NCI-H2196 treated with DMSO at 0.1 percent for 48 hours (cell line): ENCODE data around the gene MMEL1.
"Not testable (repeated sequence)": the region's sequence is repeated elsewhere in the genome, so short reads cannot be mapped to it uniquely, and the experiment has no call there.

ENCODE experiments used
- DNase-seq: peaks from one replicate; lab custom pipeline; 2025; ENCODE audit not compliant: unreplicated experiment; lab: John Stamatoyannopoulos, UW

MMEL1 gene

DNA sequence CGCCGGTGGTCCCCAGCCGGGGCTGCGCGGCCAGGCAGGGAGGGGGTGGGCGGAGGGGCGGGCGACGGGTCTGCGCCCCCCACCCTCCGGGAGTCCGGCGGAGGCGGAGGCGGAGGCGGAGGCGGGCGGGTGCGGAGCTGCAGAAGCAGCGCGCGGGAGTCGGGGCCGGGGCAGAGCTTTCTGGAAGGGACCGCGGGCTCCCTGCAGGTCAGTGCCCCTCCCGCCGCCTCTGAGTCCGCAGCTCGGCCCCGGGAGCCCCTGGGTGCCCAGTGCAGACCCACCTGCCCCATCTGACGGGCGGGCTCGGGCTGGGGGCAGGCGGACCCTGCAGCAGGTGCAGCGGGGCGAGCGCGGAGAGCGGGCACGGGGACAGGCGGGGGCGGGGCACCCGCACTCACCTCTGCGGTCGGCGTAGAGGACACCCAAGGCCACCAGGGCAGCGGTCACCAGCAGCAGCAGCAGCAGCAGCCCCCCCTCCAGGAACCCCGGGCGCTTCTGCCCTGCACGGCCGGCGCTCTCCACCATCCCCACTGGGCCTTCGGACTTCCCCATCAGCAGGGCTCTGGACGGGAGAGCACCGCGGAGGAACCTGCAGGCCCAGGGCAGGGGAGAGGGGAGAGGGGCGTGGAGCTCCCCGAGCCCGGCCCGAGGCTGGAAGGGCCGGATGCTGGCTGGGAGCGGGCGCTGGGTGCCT lies 3.7 kb downstream of the MMEL1 start:
- DNase-seq: no peak

DNA sequence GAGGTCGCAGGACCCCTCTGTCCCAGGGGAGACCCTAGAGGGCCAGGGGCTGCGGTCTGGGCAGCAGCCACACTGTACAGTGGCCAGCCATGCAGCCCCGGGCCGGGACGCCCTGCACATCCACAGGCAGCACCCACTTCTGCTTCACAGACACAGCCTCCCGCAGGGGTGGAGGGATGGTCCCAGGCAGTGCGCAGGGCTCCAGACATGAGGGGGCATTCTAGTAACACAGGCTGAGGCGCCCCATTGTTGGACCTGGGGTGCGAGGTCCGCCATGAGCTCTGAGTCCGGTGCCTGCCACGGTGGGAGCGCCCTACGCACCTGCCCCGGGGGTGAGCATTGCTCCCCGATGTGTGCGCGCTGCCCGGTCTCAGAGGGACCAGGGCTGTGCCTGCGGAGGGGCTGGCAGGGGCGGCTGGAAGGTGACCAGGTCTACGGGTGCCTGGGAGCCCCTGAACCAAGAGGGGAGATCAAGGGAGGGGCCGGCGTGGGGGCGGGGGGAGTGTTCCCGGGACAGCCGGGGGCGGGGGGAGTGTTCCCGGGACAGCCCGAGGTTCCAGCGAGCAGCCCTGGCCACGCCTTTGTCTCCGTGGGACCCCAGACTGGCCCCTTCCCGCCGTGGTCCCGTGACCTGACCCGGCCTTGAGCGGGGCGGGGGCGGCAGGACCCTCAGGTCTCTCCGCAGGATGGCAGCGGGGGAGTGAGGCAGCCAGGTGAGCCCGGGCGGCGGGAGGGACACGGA lies 4.5 kb downstream of the MMEL1 start:
- DNase-seq: no peak

DNA sequence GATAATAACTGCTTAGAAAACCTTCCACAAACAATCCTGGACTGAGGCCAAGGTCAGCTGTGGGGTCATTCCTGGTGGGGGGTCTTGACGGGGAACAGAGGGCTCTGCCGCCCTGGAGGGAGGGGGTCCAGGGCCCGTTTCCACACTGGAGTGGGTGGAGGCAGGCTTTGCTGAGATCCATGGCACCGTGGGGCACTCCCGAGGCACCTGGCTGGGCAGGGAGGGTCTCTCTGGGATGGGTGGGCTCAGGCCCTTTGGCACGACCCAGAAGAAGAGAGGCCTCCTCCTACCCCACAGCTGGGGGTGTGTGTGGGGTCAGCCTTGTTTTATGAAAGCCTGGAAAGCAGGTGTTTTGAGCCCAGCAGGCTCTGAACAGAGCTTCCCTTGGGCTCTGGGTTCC lies 5.1 kb downstream of the MMEL1 start:
- DNase-seq: no peak

DNA sequence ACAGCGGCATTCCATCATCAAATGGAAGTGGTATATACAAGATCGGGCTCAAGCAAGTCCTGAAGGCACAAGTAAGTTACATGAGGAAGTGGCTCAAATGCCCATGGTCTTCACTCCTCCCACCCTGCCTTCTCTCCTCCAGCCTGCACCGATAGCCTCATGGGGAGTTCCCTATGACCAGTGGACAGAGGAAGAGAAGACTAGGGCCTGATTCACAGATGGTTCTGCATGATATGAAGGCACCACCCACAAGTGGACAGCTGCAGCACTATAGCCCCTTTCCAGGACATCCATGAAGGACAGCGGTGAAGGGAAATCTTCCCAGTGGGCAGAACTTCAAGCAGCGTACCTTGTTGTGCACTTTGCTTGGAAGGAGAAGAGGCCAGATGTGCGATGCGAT lies 7.1 kb downstream of the MMEL1 start:
- DNase-seq: not testable (repeated sequence)

DNA sequence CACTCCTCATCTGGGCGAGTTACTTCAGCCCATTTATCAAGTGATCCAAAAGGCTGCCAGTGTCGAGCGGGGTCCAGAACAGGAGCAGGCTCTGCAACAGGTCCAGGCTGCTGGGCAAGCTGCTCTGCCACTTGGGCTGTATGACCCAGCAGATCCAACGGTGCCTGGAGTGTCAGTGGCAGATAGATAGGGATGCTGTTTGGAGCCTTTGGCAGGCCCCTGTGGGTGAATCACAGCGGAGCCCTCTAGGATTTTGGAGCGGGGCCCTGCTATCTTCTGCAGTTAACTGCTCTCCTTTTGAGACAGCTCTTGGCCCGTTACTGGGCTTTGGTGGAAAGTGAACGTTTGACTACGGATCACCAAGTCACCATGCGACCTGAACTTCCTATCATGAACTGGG lies 7.5 kb downstream of the MMEL1 start:
- no peak for DNase-seq

DNA sequence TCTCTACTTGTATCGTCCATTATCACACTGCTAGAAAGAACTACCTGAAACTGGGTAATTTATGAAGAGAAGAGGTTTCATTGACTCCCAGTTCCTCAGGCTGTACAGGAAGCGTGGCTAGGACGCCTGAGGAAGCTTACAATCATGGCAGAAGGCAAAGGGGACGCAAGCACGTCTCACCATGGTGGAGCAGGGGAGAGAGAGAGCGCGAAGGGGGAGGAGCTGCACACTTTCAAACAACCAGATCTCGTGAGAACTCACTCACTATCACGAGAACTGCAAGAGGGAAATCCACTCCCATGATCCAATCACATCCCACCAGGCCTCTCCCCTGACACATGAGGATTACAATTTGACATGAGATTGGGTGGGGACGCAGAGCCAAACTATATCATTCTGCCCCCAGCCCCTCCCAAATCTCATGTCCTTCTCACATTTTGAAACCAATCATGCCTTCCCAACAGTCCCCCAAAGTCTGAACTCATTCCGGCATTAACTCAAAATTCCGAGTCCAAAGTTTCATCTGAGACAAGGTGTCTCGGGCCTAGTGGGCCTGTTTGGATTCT lies 8.0 kb downstream of the MMEL1 start:
- no peak for DNase-seq

DNA sequence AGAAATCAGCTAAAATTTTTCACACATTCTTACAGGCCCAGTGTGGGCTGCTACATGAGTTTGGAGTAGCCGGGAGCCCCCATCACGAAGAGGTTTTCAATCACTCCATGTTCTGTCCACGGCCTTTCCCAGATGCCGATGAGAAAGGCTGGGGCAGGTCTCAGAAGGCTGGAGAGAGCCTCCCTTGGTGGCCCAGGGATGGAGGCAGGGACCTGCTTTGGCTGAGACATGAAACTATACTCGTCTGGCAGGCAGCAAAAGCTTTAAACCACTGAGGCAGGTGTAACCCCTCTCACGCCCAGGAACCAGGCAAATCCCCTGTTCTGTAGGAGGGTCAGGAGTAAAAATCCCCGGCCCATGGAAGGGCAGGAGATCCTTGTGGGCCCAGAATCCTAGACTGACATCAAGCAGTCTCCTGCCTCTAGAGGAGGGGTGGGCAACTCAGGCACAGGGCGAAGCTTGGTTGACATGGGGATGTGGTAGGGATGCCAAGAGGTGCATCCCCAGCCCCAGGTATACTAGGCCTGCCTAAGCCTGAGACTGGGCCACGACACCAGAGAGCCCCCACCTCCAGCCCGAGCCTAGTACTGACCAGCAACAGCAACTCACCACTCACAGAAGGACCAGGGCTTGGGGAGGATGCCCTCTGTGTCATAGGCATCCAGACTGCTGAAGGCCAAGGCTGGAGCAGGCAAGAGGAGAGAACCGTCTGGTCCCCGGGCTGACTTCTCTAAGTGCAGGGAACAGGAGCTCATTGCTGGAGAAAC lies 9.1 kb downstream of the MMEL1 start:
- DNase-seq: no peak

DNA sequence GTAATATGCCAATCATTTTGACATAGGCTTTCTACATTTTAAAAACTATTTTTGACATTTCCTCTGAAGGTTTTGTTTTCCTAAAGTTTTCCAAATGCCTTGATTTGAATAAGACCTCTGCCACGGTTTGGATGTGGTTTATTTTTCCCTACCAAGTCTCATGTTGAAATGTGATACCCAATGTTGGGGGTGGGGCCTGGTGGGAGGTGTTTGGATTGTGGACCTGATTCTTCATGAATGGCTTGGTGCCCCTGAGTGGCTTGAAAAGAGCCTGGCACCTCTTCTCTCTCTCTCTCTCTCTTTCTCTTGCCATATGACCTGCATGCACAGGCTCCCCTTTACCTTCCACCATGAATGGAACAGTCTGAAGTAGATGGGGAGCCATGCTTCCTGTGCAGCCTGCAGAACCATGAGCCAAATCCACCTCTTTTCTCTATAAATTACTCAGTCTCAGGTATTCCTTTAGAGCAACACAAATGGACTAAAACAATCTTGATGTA lies 14.8 kb downstream of the MMEL1 start:
- no peak for DNase-seq

DNA sequence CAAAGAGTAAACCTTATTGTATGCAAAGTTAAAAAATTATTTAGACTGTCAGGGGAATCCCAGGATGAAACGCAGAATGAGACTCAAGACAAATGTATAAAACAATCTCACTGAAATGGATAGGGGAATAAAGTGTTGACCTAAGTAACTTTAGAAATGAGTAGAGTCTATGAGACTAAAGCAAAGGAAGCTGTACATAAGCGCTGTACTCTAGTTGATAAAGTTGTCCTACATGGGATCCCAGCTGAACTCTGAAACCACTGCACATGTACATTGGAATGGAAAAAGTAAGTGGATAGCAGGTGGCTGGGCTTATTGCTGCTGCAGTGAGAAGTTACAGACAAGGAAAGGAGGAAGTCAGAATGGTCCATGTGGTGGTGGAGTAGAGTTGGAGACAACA lies 18.7 kb downstream of the MMEL1 start:
- DNase-seq: no peak

DNA sequence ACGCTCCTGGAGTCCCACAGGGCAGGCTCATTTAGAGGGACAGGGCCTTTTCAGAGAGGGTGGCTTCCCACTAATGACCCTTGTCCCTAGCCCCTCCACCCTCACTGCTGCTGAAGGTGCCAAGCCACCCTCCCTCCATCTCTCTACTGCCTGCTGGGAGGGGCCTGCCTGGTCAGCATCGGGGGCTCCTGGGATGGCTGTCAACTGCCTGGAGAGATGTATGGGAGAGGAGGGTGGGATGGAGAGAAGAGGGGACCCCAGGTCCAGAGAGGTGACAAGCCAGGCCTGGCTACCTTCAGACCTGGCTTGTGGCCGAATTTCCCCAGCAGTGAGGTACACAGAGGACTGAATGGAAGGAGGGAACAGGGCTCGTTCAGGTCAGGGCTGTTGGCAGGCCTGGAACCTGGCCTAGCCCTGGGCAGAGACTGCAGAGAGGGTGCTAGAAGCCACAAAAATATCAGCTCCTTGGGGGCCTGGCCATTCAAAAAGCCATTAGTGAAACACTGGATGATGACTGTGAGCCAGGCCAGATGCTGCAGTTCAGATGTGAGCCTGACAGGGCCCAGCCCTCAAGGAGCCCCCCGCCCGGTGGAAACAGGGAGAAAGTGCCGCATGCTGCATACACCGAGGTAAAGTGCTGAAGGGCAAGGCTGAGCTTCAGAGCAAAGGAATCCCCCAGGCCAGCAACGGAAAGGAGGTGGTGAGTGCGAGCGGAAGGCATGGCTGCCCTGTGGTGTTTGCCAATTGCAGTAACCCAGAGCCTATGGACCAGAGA lies 20.0 kb downstream of the MMEL1 start:
- DNase-seq: no peak

DNA sequence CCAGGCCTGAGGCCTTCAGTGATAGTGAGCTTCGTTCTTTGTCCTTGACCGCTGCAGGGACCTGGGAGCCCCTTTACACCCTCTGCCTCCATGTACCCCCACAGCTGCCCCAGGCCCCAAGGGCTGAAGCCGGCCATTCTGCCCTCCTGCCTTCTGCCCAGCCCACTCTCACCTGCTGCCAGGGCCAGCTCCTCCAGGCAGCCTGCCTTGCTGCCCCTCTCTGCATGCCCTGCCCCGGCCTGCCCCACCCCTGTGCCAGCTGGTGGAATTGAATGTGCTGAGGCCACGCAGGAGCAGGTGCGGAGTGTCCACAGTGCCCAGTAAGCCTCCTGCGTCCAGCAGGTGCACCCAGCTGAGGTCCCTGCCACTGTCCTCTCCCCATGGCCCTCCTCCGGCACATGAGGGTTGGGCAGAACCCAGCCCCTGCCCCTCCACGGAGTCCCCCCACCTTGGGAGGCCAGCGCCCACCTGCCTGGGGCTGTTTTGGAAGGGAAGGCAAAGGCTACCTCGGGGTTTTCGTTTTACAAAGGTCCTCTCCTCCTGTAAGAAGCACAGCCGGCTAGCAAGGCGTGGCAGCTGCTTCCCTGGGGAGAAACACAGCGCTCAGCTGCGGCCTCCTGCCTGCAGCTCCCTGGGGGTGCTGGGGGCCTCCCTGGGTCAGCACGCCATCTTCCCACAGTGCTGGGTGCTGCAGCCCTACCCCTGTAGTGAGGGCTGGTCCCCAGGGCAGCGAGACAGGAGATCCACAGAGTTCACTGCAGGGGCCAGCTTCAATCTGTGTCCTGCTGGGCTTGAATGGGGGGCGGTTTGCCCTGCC lies 21.0 kb downstream of the MMEL1 start:
- no peak for DNase-seq

DNA sequence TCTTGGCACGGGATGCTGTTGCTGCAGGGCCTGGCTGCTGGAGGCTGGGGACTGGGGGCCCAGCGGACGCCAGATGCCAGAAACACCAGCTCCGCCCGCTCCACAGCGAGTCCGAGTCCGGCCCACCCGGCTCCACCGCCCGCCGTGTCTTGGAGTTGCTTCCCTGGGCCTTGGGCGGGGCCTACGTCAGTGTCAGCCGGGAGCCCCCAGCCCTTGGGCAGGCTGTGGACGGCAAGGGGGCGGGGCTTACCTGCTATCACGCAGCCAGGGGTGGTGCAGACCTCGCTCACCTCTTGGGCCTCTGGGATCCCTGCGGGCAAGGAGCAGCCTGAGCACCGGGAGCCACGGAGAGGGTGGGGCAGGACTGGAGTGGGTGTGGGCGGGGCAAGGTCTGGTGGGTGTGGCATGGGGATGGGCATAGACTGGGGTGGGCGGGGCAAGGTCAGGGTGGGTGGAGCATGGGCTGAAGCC lies 21.8 kb downstream of the MMEL1 start:
- no peak for DNase-seq

DNA sequence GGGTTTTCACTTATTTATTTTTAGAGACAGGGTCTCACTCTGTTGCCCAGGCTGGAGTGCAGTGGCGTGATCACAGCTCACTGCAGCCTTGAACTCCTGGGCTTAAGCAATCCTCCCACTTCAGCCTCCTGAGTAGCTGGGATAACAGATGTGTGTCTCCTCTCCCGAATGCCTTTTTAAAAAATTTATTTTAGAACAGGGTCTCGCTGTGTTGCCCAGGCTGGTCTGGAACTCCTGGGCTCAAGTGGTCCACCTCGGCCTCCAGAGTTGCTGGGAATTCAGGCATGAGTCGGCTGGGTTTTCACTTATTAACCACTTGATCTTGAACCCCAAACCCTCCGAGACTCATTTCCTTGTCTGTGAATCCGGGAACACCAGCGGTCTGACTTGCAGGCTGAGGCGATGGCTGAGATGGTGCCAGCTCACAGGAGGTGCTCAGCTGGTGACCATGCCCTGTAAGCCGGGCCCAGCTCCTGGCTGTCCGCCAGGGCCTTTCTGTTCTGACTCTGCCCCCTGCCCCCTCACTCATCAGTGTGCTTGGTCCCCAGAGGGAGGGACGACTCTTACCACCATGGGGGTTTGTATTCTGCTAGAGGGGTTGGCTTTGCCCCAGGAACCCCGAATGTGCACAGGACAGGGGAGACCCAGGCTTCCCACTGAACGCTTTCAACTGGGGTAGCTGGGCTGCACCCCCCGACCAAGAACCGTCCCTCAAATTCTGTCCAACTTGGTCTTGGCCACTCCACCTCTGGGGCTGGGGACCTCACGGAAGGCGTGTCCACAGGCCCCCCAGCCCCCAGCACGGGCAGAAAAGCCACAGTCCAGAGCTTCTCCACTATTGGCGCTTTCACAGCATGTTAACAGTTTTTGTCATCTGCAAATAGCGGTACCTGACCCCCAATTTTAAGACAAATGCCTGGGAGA lies 22.5 kb downstream of the MMEL1 start:
- no peak for DNase-seq

DNA sequence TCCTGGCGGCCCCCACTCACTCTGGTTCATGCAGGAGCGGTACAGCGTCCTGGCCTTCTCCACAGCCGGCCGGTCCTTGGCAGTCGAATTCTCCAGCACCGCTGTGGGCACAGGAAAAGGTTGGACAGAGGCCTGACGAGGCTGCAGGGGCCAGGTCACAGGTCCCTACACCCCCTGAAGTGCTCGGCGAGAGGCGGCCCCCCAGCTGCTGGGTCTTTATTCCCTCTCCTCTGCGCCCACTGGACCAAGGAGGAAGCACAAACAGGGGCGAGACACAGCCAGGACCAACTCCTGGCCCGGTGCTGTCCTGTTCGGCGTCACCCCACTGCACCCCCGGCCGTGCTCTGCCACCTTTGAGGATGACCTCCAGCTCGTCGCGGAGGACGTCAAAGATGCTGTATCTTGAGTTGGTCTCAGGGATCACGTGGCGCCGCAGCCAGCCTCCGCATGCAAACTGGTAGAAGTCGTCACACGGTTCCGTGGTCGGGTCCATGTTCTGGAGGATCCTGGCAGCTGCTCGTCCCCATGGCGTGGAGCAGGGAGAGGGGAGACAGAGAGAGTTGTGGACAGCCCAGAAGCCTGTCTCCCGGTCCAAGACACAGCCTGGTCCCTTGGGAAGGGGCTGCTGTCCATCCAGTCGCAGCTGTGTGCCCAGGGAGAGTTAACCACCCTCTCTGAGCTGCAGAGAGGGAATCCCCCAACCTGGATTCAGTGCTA lies 23.3 kb downstream of the MMEL1 start:
- no peak for DNase-seq

DNA sequence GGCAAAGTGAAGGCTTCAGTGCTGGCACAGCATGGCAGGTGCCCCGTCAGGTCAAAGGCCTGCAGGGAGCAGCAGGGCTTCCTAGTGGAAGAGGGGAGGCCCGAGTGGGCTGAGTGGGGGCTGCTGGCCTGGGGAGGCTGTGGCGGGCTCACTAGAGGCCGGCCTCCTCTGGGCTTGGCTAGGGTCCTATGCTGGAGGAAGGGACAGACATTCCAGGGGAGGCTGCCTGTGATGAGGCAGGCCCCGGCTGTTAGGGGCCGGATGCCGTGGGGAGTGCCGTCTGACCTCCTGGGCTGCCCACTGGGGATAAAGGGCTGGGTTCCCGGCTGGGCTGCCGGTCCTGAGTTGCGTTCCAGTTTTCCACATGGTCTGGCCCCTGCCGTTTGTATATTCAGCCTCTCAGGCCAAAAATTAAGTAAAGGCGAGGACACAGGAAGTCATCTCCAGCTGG lies 25.1 kb downstream of the MMEL1 start:
- no peak for DNase-seq

DNA sequence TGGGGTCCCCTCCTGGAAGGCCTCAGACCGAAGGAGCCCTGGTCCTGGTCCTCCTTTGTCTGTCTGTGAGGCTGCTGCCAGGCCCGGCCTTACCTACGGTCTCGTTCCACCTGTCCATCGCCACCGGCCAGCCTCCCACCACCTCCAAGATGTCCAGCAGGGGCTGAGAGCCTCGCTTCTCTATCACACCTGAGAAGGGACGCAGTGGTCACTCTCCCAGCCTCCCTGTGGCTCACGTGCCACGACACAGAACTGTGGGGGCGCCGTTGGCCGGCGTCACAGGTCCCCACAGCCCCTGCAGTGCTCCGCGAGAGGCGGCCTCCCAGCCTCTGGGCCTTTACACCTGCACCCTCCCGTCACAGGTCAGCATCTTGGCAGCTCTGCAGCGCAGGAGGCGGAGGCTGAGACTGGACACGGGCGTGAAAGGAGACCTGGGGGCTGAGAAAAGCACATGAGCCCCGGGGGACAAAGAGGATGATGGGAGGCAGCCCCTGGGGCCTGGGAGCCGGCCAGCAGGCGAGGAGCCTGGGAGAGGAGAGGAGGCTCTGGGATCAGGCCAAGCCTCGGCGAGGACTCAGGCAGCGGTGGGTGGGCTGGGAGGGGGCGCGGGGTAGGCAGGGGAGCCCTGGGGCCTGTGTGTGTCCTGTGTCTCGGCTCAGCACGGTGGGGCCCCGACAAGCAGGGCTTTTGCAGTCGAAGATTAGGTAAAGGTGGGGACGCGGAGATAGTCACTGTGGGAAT lies 25.8 kb downstream of the MMEL1 start:
- no peak for DNase-seq

DNA sequence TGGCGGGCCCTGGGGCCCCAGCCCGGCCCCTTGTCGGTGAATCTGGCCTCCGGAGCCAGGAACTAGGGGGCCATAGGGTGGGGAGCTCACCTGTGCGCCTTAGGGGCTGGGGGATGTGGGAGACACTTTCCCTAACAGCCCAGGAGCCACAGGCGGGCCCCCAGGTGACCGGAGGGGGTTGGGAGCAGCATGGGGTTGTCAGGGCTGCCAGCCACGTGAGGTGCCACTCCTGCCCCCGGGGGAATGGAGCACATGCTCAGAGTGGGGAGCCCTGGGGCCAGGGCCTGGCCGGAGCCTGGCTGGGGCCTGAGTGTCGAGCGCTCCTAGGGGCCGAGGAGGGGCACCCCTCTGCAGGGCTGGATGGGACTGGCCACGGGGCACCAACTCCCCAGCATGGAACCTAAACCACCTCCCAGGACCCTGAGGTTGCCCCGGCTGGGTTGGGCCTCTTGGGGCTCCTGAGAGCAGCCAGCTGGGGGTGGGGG lies 26.4 kb downstream of the MMEL1 start:
- DNase-seq: no peak
